RWPE1 (cell line): Measurements from ENCODE around the gene MATR3.

Experiments
- CTCF ChIA-PET: fragments of 350-600 bp; sonication (Branson Sonifier 250); formaldehyde crosslinking; extraction: SDS; loops from one replicate; lab custom pipeline; 2021; lab: Yijun Ruan, JAX
- POLR2A ChIA-PET: fragments of 400-600 bp; formaldehyde crosslinking; extraction: SDS; loops from one replicate; lab custom pipeline; 2020; ENCODE audit warnings: antibody characterized with exemption; ENCODE audit not compliant: low non-redundant PET; lab: Yijun Ruan, JAX
- DNase-seq: peaks from one replicate; pipeline ENCODE4 v3.0.0; 2012; ENCODE audit warnings: low spot score
- H3K27ac ChIP-seq: fragments of 450-650 bp; 2 replicates; pipeline ENCODE4 v1.5.1; 2017
- TF ChIP-seq, protein P1 (sequence below): fragments of 450-650 bp; conservative IDR thresholded peaks from 2 replicates; pipeline ENCODE4 v1.5.1; 2017; ENCODE audit warnings: low read depth, mild to moderate bottlenecking

MATR3 gene

DNA sequence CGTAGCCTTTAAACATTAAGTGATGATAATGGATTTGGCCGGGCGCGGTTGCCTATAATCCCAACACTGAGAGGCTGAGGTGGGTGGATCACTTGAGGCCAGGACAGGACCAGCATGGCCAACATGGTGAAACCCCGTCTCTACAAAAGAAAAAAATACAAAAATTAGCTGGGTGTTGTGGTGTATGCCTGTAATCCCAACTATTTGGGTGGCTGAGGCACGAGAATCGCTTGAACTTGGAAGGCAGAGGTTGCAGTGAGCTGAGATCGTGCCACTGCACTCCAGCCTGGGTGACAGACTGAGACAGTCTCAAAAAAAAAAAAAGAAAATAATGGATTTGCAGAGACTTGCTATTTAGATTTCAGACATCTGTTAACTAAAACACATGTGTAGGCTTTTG is 9.2 kb upstream of the MATR3 start:
- CTCF ChIA-PET, result no interaction called here
- H3K27ac ChIP-seq, result no peak overlapping the region
- DNase-seq, result no peak
- POLR2A ChIA-PET, result no interaction called here
- TF ChIP-seq, protein P1, sequence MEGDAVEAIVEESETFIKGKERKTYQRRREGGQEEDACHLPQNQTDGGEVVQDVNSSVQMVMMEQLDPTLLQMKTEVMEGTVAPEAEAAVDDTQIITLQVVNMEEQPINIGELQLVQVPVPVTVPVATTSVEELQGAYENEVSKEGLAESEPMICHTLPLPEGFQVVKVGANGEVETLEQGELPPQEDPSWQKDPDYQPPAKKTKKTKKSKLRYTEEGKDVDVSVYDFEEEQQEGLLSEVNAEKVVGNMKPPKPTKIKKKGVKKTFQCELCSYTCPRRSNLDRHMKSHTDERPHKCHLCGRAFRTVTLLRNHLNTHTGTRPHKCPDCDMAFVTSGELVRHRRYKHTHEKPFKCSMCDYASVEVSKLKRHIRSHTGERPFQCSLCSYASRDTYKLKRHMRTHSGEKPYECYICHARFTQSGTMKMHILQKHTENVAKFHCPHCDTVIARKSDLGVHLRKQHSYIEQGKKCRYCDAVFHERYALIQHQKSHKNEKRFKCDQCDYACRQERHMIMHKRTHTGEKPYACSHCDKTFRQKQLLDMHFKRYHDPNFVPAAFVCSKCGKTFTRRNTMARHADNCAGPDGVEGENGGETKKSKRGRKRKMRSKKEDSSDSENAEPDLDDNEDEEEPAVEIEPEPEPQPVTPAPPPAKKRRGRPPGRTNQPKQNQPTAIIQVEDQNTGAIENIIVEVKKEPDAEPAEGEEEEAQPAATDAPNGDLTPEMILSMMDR, result no peak

DNA sequence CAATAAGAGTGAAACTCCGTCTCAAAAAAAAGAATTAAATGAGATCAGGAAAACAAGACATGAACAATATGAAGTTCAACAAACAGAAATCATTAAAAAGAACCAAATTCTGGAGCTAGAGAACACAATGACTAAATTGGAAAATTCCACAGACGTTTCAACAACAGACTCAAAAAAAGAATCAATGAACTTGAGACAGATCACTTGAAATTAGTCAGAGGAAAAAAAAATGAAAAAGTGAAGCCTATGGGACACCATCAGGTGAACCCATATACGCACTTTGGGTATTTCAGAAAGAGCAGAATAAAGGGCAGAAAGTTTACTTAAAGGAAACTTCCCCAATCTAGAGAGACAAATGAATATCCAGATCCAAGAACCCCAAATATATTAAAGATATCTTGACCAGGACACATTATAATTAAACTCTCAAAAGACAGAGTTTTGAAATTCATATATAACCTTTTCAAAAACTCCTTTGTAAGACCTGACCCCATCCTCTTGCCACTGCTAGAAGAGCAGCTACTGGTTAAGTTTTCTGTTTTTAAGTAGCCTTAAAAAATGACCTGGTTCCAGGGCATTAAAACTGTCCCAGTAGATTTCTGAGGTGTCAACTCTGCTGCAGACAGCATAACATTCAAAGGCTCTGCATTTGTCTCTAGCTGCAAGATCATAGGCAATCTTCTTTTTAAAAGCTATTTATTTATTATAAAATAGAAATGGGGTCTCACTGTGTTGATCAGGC is 7.7 kb upstream of the MATR3 start:
- CTCF ChIA-PET, result no interaction called here
- H3K27ac ChIP-seq, result no peak overlapping the region
- no peak for DNase-seq
- TF ChIP-seq, protein P1, result no peak
- POLR2A ChIA-PET, result interaction anchor here (0.9 kb wide), 1 partner anchor 10 kb away, joined by 5 read pairs; no protein-coding TSS in a partner anchor

DNA sequence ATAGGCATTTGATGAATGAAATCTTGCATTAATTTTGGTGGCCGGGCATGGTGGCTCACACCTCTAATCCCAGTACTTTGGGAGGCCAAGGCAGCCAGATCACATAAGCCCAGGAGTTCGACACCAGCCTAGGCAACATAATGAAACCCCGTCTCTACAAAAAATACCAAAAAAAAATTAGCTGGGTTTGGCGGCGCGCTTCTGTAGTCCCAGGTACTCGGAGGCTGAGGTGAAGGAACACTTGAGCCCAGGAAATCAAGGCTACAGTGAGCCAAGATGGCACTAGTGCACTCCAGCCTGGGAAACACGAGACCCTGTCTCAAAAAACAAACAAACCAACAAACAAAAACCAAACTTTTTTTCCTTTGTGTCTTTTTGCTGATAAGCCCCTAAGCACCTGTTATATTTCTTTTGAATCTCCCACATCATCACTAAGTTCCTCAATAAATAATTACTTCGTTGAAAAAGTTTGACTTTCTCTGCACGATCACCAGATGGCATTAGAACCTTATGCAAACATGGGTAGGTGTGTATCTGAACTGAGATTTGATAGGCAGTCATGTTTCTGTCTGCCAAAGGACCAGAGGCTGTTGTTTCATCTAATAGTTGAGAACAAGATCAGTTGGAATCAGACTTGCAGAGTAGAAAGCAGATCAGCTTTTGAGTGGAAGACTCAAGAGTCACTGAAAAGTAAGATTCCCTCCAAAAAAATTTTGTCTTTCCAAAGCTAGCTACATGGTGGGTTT is 5.5 kb upstream of the MATR3 start:
- DNase-seq, result no peak
- CTCF ChIA-PET, result interaction anchor here (0.6 to 1.4 kb wide), 3 partner anchors 12 to 450 kb away, joined by 3 to 4 read pairs (median 4); no protein-coding TSS in a partner anchor

DNA sequence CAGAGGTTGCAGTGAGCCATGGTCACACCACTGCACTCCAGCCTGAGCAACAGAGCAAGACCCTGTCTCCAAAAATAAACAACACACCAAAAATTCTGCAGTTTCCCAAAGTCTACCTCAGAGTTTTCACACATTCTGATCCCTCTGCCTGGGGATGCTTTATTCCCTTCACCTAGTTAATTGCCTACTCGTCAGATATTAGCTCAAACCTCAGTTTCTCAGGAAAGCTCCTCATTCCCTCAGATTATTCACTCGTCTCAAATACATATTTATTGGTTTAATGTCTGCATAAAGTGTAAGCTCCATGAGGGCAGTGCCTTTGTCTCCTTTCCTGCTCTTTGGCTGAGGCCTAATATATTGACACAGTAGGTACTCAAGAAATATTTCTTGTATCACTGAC is 2.5 kb upstream of the MATR3 start:
- no peak for DNase-seq
- CTCF ChIA-PET, result interaction anchor here (0.6 to 0.7 kb wide), 2 partner anchors 18 to 1024 kb away, joined by 3 to 4 read pairs; no protein-coding TSS in a partner anchor
- no peak overlapping the region for H3K27ac ChIP-seq
- TF ChIP-seq, protein P1, result no peak
- POLR2A ChIA-PET, result interaction anchor here (0.6 kb wide), 1 partner anchor 34 kb away, joined by 6 read pairs; no protein-coding TSS in a partner anchor

More for the DNA sequence above, 5.5 kb upstream of the MATR3 start:
- POLR2A ChIA-PET, result interaction anchor here (0.9 kb wide), 1 partner anchor 245 kb away, joined by 3 read pairs; no protein-coding TSS in a partner anchor
- TF ChIP-seq, protein P1, result no peak; the same call in 1 of the 2 replicates
- H3K27ac ChIP-seq, result peak overlapping the region; percentile 51

DNA sequence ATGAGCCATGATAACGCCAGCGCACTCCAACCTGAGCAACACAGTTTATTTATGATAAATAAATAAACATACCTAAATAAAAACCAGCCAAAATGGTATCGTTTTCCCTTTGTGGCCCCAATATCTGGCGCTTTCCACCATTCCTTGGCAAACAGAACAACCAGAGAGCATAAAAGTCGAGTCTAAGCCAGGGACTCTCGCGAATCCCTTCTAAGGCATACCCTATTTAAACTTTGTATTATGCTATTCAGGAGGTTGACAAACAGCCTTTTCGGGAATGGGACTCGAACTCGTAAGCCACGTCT is 386 bp upstream of the MATR3 start:
- ChIA-PET CTCF (interaction anchor here (0.6 to 1.0 kb wide), 3 partner anchors 10 to 867 kb away, joined by 3 read pairs; partner anchors contain the start of gene PAIP2), POLR2A (interaction anchor here (0.6 to 1.2 kb wide), 5 partner anchors 12 to 55 kb away, joined by 3 to 7 read pairs (median 3); no protein-coding TSS in a partner anchor)
- TF ChIP-seq, protein P1, result no peak
- DNase-seq, result no peak
- peak overlapping the region; percentile 98 for H3K27ac ChIP-seq
